Subcutaneous abdominal adipose tissue (tissue), 5 donors: ENCODE results near the gene KIFC1.

Experiments
- H3K27ac ChIP-seq: one replicate; pipeline ENCODE4 v1.7.0; 2013; ENCODE audit warnings: low read depth, mild to moderate bottlenecking, inconsistent platforms, low read length, moderate library complexity
- H3K27me3 ChIP-seq, 5 donors: one replicate each; pipeline ENCODE4 v1.7.0; 2013; ENCODE audit warnings: low read length in 5 of 5, inconsistent platforms in 1 of 5; ENCODE audit not compliant: control insufficient read depth in 5 of 5, insufficient read depth in 4 of 5
- H3K36me3 ChIP-seq, 5 donors: one replicate each; pipeline ENCODE4 v1.7.0; 2013; ENCODE audit warnings: low read length in 5 of 5; ENCODE audit not compliant: control insufficient read depth in 5 of 5, insufficient read depth in 5 of 5
- H3K4me1 ChIP-seq, 5 donors: one replicate each; pipeline ENCODE4 v1.7.0; 2013; ENCODE audit warnings: low read length in 5 of 5, mild to moderate bottlenecking in 3 of 5, moderate library complexity in 1 of 5; ENCODE audit not compliant: control insufficient read depth in 5 of 5, insufficient read depth in 5 of 5
- H3K4me3 ChIP-seq, 5 donors: one replicate each; pipeline ENCODE4 v1.7.0; 2013; ENCODE audit warnings: low read length in 5 of 5, low read depth in 1 of 5
- H3K9ac ChIP-seq, 5 donors: one replicate each; pipeline ENCODE4 v1.7.0; 2013; ENCODE audit warnings: low read length in 5 of 5, mild to moderate bottlenecking in 4 of 5, moderate library complexity in 3 of 5
- H3K9me3 ChIP-seq, 5 donors: one replicate each; pipeline ENCODE4 v1.7.0; 2013; ENCODE audit warnings: low read length in 5 of 5; ENCODE audit not compliant: control insufficient read depth in 5 of 5
- donor health status: healthy.
- donor health status: healthy.
- donor health status: healthy.
- donor health status: healthy.
- donor health status: healthy.

Gene KIFC1

GRCh38 chr6:33417903-33418689 is 26.5 kb downstream of the KIFC1 start, which contains the start of gene CUTA:
CUTA (minus strand) TSS chr6:33418107; CDS start chr6:33418000, 107 bp downstream.
- H3K36me3 ChIP-seq: peaks cover 0 to 36% (median 30%) of the 10 kb centered on the region in 5 donors
- H3K27me3 ChIP-seq: peaks cover 0 to 3% (median 0%) of the 10 kb centered on the region in 5 donors
- H3K9ac ChIP-seq: peak within 1 kb of the TSS; percentile 53 to 82 (median 77)
- peak within 1 kb of the TSS; percentile 76 for H3K27ac ChIP-seq
- H3K9me3 ChIP-seq: no peaks in the 10 kb centered on the region
- H3K4me1 ChIP-seq: peaks cover 10 to 41% (median 37%) of the 10 kb centered on the region in 5 donors
- peak within 1 kb of the TSS; percentile 71 to 86 (median 80) for H3K4me3 ChIP-seq

- H3K36me3 ChIP-seq: peaks cover 0 to 29% (median 23%) of the 10 kb centered on the region in 5 donors
- H3K9me3 ChIP-seq: no peaks in the 10 kb centered on the region
- peak overlapping the region; percentile 58 to 86 (median 80) for H3K4me3 ChIP-seq
- H3K27me3 ChIP-seq: peaks cover 0 to 3% (median 0%) of the 10 kb centered on the region in 5 donors
- H3K9ac ChIP-seq: peak overlapping the region; percentile 53 to 79 (median 70)
- peak overlapping the region; percentile 76 for H3K27ac ChIP-seq
- H3K4me1 ChIP-seq: peaks cover 10 to 41% (median 35%) of the 10 kb centered on the region in 5 donors
Measured at GRCh38 chr6:33418690-33419291, 27.2 kb downstream of the KIFC1 start.

GRCh38 chr6:33419580-33420490 is 28.2 kb downstream of the KIFC1 start, which contains the start of gene SYNGAP1:
SYNGAP1 (plus strand) TSS chr6:33420065; CDS start chr6:33420265, 200 bp downstream.
- H3K4me1 ChIP-seq: peaks cover 10 to 47% (median 41%) of the 10 kb centered on the region in 5 donors
- H3K9ac ChIP-seq: peak within 1 kb of the TSS in 1 of 5 donors; percentile 77
- peak within 1 kb of the TSS in 2 of 5 donors; percentile 71 to 86 for H3K4me3 ChIP-seq

GRCh38 chr6:33420491-33421343 is 29.1 kb downstream of the KIFC1 start:
- Histone ChIP-seq H3K4me3 (no peak overlapping the region), H3K27ac (no peak overlapping the region), H3K4me1 (peaks cover 10 to 49% (median 40%) of the 10 kb centered on the region in 5 donors), H3K36me3 (peaks cover 0 to 10% (median 4%) of the 10 kb centered on the region in 5 donors), H3K9ac (no peak overlapping the region), H3K27me3 (peaks cover 0 to 3% (median 0%) of the 10 kb centered on the region in 5 donors), H3K9me3 (no peaks in the 10 kb centered on the region)

More at GRCh38 chr6:33419580-33420490, 28.2 kb downstream of the KIFC1 start, which contains the start of gene SYNGAP1:
- Histone ChIP-seq H3K9me3 (no peaks in the 10 kb centered on the region), H3K27ac (peak within 1 kb of the TSS; percentile 76), H3K36me3 (peaks cover 0 to 19% (median 13%) of the 10 kb centered on the region in 5 donors), H3K27me3 (peaks cover 0 to 3% (median 0%) of the 10 kb centered on the region in 5 donors)

GRCh38 chr6:33421344-33421643 is 29.7 kb downstream of the KIFC1 start:
- Histone ChIP-seq H3K9ac (no peak overlapping the region), H3K9me3 (no peaks in the 10 kb centered on the region), H3K27ac (no peak overlapping the region), H3K27me3 (peaks cover 0 to 3% (median 0%) of the 10 kb centered on the region in 5 donors), H3K4me3 (no peak overlapping the region), H3K36me3 (peaks cover 0 to 5% (median 0%) of the 10 kb centered on the region in 5 donors), H3K4me1 (peaks cover 10 to 43% (median 38%) of the 10 kb centered on the region in 5 donors)

- Histone ChIP-seq H3K9ac (no peak overlapping the region), H3K9me3 (no peaks in the 10 kb centered on the region), H3K27ac (no peak overlapping the region), H3K4me1 (peaks cover 7 to 38% (median 36%) of the 10 kb centered on the region in 5 donors), H3K27me3 (no peaks in the 10 kb centered on the region), H3K36me3 (no peaks in the 10 kb centered on the region), H3K4me3 (no peak overlapping the region)
Measured at GRCh38 chr6:33423777-33424176, 32.2 kb downstream of the KIFC1 start.

GRCh38 chr6:33424855-33425667 is 33.4 kb downstream of the KIFC1 start:
- Histone ChIP-seq H3K9ac (peak overlapping the region; percentile 80 to 88 (median 86)), H3K4me1 (peaks cover 9 to 45% (median 36%) of the 10 kb centered on the region in 5 donors), H3K27ac (peak overlapping the region; percentile 90), H3K36me3 (no peaks in the 10 kb centered on the region), H3K9me3 (no peaks in the 10 kb centered on the region), H3K27me3 (no peaks in the 10 kb centered on the region), H3K4me3 (peak overlapping the region; percentile 55 to 87 (median 74))

GRCh38 chr6:33425668-33426577 is 34.3 kb downstream of the KIFC1 start:
- Histone ChIP-seq H3K36me3 (no peaks in the 10 kb centered on the region), H3K4me1 (peaks cover 11 to 54% (median 43%) of the 10 kb centered on the region in 5 donors), H3K27me3 (peaks cover 0 to 4% (median 0%) of the 10 kb centered on the region in 5 donors), H3K27ac (peak overlapping the region; percentile 90), H3K4me3 (peak overlapping the region; percentile 55 to 87 (median 74)), H3K9me3 (no peaks in the 10 kb centered on the region), H3K9ac (peak overlapping the region; percentile 79 to 88 (median 80))
